ENCODE results near the gene ZNF660.

DNA sequence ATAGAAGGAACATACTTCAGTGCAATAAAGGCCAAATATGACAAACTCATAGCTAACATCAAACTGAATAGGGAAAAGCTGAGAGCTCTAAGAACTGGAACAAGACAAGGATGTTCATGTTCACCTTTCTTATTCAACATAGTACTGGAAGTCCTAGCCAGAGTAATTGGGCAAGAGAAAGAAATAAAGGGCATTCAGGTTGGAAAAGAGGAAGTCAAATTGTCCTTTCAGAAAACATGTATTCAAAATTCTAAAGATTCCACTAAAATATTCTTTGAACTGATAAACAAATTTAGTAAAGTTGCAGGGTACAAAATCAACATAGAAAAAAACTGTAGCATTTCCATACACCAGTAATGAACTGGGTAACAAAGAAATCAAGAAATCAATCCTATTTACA lies 27.9 kb downstream of the ZNF660 start:
- no peak for TF ChIP-seq CTCF (IDR thresholded peaks at IDR 0.05; ENCODE audit: low read depth, low read length, poor library complexity, severe bottlenecking)
- no peak for TF ChIP-seq EZH2phosphoT487 (IDR thresholded peaks at IDR 0.05; ENCODE audit: borderline replicate concordance, low read length)

All from DOHH2 (cell line).